IPS DF 6.9 (cell line): ENCODE measurements around the gene WDR36.

Experiments used
- DNase-seq: peaks from one replicate; pipeline ENCODE4 v3.0.0-alpha.2; 2013; ENCODE audit warnings: low read depth, low spot score
- H3K27ac ChIP-seq: one replicate; pipeline ENCODE4 v1.5.1; 2013; ENCODE audit warnings: low read length, control low read depth
- H3K27me3 ChIP-seq: 2 replicates; pipeline ENCODE4 v1.6.1; 2013; ENCODE audit warnings: mild to moderate bottlenecking, low read length; ENCODE audit not compliant: control insufficient read depth, insufficient read depth
- H3K36me3 ChIP-seq: 2 replicates; pipeline ENCODE4 v1.6.1; 2013; ENCODE audit warnings: low read length; ENCODE audit not compliant: control insufficient read depth, insufficient read depth
- H3K4me1 ChIP-seq: 2 replicates; pipeline ENCODE4 v1.6.1; 2013; ENCODE audit warnings: low read length; ENCODE audit not compliant: control insufficient read depth, insufficient read depth
- H3K4me3 ChIP-seq: 2 replicates; pipeline ENCODE4 v1.5.1; 2013; ENCODE audit warnings: mild to moderate bottlenecking, low read length
- H3K9me3 ChIP-seq: 2 replicates; pipeline ENCODE4 v1.6.1; 2013; ENCODE audit warnings: low read length, inconsistent platforms; ENCODE audit not compliant: control insufficient read depth, insufficient read depth
- WGBS: extraction: QIAGEN DNeasy Blood & Tissue Kit; methylation state at CpG from one replicate; pipeline ENCODE4 v1.1.7; 2013; ENCODE audit warnings: mixed read lengths, missing lambda C conversion rate; ENCODE audit not compliant: insufficient read length, insufficient coverage; 5-methylcytosine and 5-hydroxymethylcytosine counted together

WDR36 gene

DNA sequence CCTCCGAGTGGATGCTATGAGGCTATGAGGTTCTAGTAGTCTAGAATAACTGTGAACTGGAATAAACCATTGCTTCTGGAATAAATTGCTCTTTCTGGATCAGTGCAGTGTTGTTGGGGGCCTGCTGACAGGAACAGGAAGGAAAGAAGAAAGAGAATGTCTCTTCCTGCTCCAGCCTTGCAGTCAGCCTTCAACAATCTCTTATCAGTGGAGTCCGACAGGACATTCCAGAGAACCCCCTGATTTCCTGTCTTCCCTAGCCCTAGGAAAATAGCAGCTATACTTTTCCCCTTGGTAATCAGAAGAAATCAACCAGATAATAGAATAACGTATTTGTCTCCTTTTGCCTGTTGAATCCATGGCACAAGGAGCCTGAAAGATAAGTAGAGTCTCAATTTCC lies 55.4 kb downstream of the WDR36 start:
- no peaks in the 10 kb centered on the region for H3K27me3 ChIP-seq
- no peaks in the 10 kb centered on the region for H3K9me3 ChIP-seq
- H3K36me3 ChIP-seq = no peaks in the 10 kb centered on the region
- no peaks in the 10 kb centered on the region for H3K4me1 ChIP-seq
- no peak overlapping the region for H3K27ac ChIP-seq
- DNase-seq = no peak
- H3K4me3 ChIP-seq = no peak overlapping the region
- no CpG with 5 or more reads among the region's 3 CpGs for WGBS

DNA sequence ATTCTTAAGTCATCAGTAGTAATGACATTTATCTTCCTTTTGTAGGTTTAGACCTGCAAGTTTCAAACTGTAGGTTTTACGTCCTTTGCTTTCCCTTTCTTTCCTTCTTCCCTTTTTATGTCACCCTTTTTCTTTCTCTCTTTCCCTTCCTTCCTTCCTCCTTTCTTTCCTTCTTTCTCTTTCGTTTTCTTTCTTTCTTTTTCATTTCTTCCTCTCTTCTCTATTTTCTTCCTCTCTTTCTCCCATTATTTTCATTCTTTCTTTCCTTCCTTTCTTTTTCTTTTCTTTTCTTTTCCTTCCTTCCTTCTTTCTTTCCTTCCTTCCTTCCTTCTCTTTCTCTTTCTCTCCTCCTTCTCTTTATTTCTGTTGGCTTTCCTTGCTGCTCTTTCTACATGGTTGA lies 59.9 kb downstream of the WDR36 start:
- Histone ChIP-seq H3K36me3 (no peaks in the 10 kb centered on the region), H3K4me3 (no peak overlapping the region), H3K9me3 (no peaks in the 10 kb centered on the region), H3K27me3 (no peaks in the 10 kb centered on the region), H3K27ac (no peak overlapping the region), H3K4me1 (no peaks in the 10 kb centered on the region)
- 96% methylated on average over 1 of the region's 2 CpGs for WGBS
- DNase-seq = no peak

DNA sequence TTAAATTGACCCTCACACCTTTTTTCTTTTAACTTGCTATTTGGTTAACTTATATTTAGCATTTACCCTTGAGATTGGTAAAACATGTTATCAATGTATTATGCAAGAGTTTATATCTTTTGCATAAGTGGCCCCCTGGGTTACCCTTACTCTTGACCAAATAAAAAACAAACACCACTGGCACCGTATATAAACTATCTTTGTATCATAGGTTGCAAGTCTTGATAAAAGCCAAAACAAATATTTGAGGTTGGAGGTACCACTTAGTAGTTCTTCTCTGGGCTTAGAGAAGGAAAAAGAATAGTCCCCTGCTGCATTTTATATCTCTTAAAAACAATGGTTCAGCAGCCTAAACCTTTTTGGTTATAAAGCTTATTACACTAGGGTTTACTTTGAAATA lies 61.3 kb downstream of the WDR36 start:
- Histone ChIP-seq H3K36me3 (no peaks in the 10 kb centered on the region), H3K9me3 (no peaks in the 10 kb centered on the region)
- WGBS = no CpG with 5 or more reads among the region's 1 CpG

DNA sequence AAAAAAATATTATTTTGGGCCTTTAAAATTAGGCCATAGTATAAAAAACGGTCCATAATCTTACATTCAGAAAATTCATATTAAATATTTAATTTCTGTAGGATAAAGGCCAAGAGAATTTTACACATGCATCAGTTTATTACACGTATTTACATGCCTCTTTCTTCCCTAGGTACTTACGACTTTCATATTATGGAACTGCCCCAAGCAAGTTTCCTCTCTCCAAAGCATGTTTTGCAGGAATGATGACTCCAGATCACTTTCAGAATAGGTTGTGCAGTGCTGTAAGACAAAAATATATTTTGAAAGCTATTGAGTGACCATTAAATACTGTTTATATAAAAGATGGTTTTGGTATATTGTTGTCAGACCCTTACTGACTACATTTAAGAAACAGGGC lies 61.8 kb downstream of the WDR36 start:
- WGBS = no CpG with 5 or more reads among the region's 3 CpGs

More for the DNA sequence above, 61.3 kb downstream of the WDR36 start:
- Histone ChIP-seq H3K27me3 (no peaks in the 10 kb centered on the region), H3K27ac (no peak overlapping the region), H3K4me3 (no peak overlapping the region), H3K4me1 (no peaks in the 10 kb centered on the region)
- no peak for DNase-seq

DNA sequence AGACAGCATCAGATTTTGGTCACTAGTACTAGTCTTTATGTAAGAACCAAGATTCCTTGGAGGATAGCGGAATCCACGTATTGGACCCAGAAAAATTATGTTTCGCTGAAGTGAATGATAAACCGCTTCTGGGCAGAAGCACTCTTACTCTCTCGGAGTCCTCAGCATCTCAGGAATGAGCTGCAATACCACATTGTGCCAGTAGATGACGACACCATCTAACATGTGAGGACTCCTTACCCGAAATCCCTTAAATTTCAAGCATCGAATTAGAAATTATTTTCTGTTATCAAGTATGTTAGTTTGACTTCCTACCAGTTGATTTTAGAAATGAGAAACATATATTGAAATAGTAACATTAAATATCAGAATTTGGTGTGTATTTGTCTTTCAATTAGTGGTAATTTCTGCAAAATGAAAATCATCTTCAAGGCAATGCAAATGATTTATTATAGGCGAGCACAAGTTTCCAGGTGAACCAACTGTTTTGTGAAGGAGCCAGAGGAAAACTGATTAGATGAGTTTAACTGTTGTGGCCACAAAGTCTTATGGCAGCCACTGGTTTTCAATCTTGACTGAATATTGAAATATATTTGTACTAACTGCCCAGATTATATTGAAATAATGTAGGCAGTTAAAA lies 66.1 kb downstream of the WDR36 start:
- DNase-seq = peak; percentile 67
- Histone ChIP-seq H3K9me3 (no peaks in the 10 kb centered on the region), H3K4me3 (no peak overlapping the region), H3K27me3 (no peaks in the 10 kb centered on the region), H3K27ac (no peak overlapping the region), H3K36me3 (no peaks in the 10 kb centered on the region), H3K4me1 (no peaks in the 10 kb centered on the region)
- no CpG with 5 or more reads among the region's 9 CpGs for WGBS

More for the DNA sequence above, 61.8 kb downstream of the WDR36 start:
- DNase-seq = no peak
- no peak overlapping the region for H3K4me3 ChIP-seq
- H3K4me1 ChIP-seq = no peaks in the 10 kb centered on the region
- H3K9me3 ChIP-seq = no peaks in the 10 kb centered on the region
- H3K27me3 ChIP-seq = no peaks in the 10 kb centered on the region
- H3K27ac ChIP-seq = no peak overlapping the region
- H3K36me3 ChIP-seq = no peaks in the 10 kb centered on the region

DNA sequence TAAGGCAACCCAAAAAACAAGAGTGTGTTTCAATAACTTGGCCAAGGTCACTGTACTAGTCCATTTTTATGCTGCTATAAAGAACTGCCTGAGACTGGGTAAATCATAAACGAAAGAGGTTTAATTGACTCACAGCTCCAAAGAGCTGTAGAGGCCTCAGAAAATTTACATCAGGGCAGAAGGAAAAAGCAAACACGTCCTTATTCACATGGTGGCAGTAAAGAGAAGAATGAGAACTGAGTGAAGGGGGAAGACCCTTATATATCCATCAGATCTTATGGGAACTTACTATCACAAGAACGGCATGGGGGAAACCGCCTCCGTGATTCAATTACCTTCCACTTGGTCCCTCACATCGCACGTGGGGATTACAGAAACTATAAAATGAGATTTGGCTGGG lies 67.7 kb downstream of the WDR36 start:
- Histone ChIP-seq H3K4me1 (no peaks in the 10 kb centered on the region), H3K9me3 (no peaks in the 10 kb centered on the region), H3K27ac (no peak overlapping the region), H3K27me3 (no peaks in the 10 kb centered on the region), H3K4me3 (no peak overlapping the region), H3K36me3 (no peaks in the 10 kb centered on the region)
- DNase-seq = no peak
- no CpG with 5 or more reads among the region's 7 CpGs for WGBS

DNA sequence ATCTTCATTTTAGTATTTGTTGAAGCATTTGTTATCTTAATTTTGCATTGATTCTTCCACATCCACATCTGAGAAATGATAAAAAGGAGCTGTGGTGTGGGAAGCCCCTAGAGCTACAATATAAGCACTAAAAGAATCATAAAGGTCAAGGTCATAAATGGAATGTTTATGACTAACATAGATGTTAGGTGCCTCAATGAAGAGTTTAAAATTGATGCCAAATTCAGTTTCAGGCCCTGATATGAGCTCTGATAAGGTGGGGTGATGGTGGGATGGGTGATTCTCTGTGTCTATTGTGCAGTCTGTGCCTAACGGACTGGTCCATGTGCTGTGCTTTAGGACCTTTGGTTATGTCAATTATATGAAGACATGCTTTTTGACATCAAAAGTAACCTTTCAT lies 70.9 kb downstream of the WDR36 start:
- no peak for DNase-seq
- WGBS = no CpG with 5 or more reads among the region's 1 CpG
- H3K4me3 ChIP-seq = no peak overlapping the region
- H3K4me1 ChIP-seq = no peaks in the 10 kb centered on the region
- no peak overlapping the region for H3K27ac ChIP-seq
- no peaks in the 10 kb centered on the region for H3K27me3 ChIP-seq
- H3K9me3 ChIP-seq = no peaks in the 10 kb centered on the region
- no peaks in the 10 kb centered on the region for H3K36me3 ChIP-seq

DNA sequence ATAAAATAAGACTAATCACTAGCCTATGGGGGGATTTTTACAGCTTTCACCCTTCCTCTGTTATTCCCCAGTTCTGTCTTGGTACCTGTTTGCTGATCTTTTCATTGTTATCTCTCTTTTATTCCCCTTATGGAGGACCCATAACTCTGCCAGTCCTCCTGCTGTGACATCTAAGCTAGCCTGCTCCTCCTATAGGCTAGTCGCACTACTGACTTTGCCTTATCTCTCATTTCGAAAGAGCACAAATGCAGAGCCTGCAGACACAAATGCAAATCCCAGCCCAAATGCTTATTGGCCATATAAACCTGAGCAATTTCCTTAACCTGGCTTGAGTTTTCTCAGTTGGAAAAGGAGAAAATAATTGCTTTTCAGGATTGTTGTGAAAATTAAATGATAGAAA lies 72.9 kb downstream of the WDR36 start:
- WGBS = no CpG with 5 or more reads among the region's 2 CpGs
- DNase-seq = no peak

DNA sequence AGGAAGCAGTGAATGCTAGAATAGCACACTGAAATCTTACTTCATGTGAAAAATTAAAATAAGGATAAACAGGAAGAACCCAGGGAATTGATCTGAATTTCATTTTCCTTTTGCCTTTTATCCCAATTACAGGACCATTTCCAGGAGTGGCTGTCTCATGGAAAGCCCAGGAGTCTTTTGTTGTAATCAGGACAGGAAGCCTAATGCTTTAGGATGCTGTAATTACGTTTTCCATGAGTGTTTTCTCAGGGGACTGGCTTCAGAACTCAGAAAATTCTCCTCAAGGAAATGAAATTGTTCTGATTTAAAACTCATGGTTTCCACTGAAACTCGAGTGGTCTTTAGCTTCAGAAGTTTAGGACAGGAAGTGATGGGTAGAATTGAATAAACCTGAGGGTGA lies 75.4 kb downstream of the WDR36 start:
- no peak for DNase-seq

More for the DNA sequence above, 72.9 kb downstream of the WDR36 start:
- Histone ChIP-seq H3K27ac (no peak overlapping the region), H3K4me3 (no peak overlapping the region), H3K27me3 (no peaks in the 10 kb centered on the region), H3K36me3 (no peaks in the 10 kb centered on the region), H3K9me3 (no peaks in the 10 kb centered on the region), H3K4me1 (no peaks in the 10 kb centered on the region)

DNA sequence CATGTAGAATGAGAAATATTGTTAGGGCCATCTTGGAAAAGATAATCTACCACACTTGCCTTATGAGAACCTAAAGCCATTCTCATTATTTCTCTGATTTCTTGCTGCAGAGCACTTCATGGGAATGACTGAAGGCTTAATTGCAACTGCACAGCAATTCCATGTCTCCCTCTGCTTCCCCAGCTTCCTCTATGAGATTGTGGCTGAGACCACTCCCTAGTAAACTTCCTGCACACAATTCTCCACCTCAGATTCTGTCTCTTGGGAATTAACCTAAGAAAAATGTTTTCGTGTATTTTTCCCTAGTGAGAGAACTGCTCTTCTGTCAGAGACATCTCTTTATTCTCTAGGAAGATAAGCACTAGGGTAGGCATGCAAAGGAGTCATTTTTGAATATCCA lies 76.5 kb downstream of the WDR36 start:
- H3K9me3 ChIP-seq = no peaks in the 10 kb centered on the region
- no peak overlapping the region for H3K27ac ChIP-seq
- WGBS = no CpG with 5 or more reads among the region's 1 CpG
- H3K4me3 ChIP-seq = no peak overlapping the region
- H3K4me1 ChIP-seq = no peaks in the 10 kb centered on the region
- no peaks in the 10 kb centered on the region for H3K27me3 ChIP-seq
- H3K36me3 ChIP-seq = no peaks in the 10 kb centered on the region
- DNase-seq = no peak

More for the DNA sequence above, 75.4 kb downstream of the WDR36 start:
- Histone ChIP-seq H3K4me3 (no peak overlapping the region), H3K27me3 (no peaks in the 10 kb centered on the region), H3K27ac (no peak overlapping the region), H3K9me3 (no peaks in the 10 kb centered on the region), H3K4me1 (no peaks in the 10 kb centered on the region), H3K36me3 (no peaks in the 10 kb centered on the region)
- no CpG with 5 or more reads among the region's 2 CpGs for WGBS

DNA sequence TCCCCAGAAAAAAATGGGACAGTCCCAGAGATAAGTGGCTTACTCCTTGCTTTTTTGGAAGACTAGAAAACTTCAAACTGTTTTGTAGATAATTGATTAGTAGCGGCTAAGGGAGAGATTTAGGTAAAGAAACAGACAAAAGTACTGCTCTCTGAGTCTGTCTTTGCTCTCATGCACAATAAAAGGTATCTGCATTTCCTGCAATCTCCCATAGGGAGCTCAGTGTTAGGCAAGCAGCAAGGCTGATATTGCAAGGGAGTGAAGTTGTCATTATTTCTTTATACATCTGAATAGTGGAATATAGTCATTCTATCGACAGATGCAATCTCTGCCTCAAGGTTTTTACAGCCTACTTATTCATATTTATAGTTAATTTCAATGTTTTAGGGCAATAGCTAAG lies 77.1 kb downstream of the WDR36 start:
- H3K36me3 ChIP-seq = no peaks in the 10 kb centered on the region
- no peaks in the 10 kb centered on the region for H3K27me3 ChIP-seq
- no peaks in the 10 kb centered on the region for H3K9me3 ChIP-seq
- no peak for DNase-seq
- no peak overlapping the region for H3K4me3 ChIP-seq
- H3K4me1 ChIP-seq = no peaks in the 10 kb centered on the region
- no peak overlapping the region for H3K27ac ChIP-seq
- WGBS = no CpG with 5 or more reads among the region's 2 CpGs
